ENCODE results near the gene PTPN4. TPM values are rescaled to one million over a fixed set of nuclear protein-coding genes. Genes with fewer than 3 reads are reported as not detected.

The PTPN4 gene
- total RNA-seq, 1 experiment from 2014 or later, result 80.5 TPM

DNA sequence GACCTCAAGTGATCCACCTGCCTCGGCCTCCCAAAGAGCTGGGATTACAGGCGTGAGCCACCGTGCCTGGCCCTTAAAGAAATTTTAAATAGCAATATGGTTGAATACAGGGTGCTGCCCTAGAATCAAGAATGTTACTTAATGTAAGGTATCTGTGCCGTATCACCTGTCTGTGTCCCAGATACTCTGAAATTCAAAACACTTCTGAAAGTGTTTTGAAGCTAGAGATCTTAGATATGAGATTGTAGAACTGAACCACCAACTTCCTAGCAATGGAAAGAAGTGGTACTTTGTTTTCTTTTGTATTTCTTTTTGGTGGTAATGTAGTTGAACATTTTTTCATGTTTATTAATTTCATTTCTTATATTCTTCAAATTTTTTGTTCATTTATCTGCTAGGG, 13.0 kb downstream of the PTPN4 start:
- Histone ChIP-seq H3K23ac (ENCODE audit: insufficient read length, low read depth, low read length) (no peak overlapping the region), H3K79me1 (ENCODE audit: insufficient read depth, low read depth, low read length, poor library complexity, severe bottlenecking) (peaks cover 6% of the 10 kb centered on the region), H2BK20ac (ENCODE audit: low read depth, low read length, poor library complexity, severe bottlenecking) (no peak overlapping the region), H3K14ac (ENCODE audit: insufficient read depth, low read length) (no peak overlapping the region), H3K4me2 (ENCODE audit: insufficient read depth, insufficient read length, low read length) (no peak overlapping the region), H2BK15ac (ENCODE audit: low read depth, low read length) (no peak overlapping the region), H3K4me1 (ENCODE audit: insufficient read depth, low read length) (peaks cover 4% of the 10 kb centered on the region; the same call in 1 of the 2 replicates), H2BK120ac (ENCODE audit: low read depth, low read length, poor library complexity, severe bottlenecking) (no peak overlapping the region), H3K4ac (ENCODE audit: low read depth, low read length) (no peak overlapping the region), H3K23me2 (ENCODE audit: insufficient read length, low read depth, low read length, poor library complexity, severe bottlenecking) (no peaks in the 10 kb centered on the region), H2BK5ac (ENCODE audit: insufficient read length, low read length) (no peak overlapping the region), H2AK5ac (ENCODE audit: insufficient read length, low read length) (no peak overlapping the region), H3K56ac (ENCODE audit: insufficient read length, low read depth, low read length) (no peak overlapping the region), H4K5ac (ENCODE audit: insufficient read length, low read depth, low read length) (no peak overlapping the region), H3K79me2 (ENCODE audit: insufficient read depth, low read length) (peaks cover 36% of the 10 kb centered on the region), H2AFZ (ENCODE audit: low read length) (no peak overlapping the region), H3K9ac (ENCODE audit: extremely low read depth, insufficient read length, low read length) (no peak overlapping the region), H4K91ac (ENCODE audit: insufficient read length, low read depth, low read length) (no peak overlapping the region), H3K27ac (ENCODE audit: insufficient read length, low read depth, low read length) (no peak overlapping the region), H3K27me3 (ENCODE audit: insufficient read depth, low read length) (no peaks in the 10 kb centered on the region), H4K8ac (replicated peaks; ENCODE audit: insufficient read length, low read depth, low read length) (no peak overlapping the region), H3T11ph (ENCODE audit: low read length) (no peak overlapping the region), H3K18ac (ENCODE audit: insufficient read length, low read depth, low read length) (no peak overlapping the region), H4K20me1 (ENCODE audit: control insufficient read depth, insufficient read depth, insufficient read length) (no peaks in the 10 kb centered on the region), H3K9me3 (ENCODE audit: control insufficient read depth, low read depth, low read length) (no peaks in the 10 kb centered on the region), H2BK12ac (ENCODE audit: insufficient read length, low read depth, low read length) (no peak overlapping the region)
- Mint-ChIP-seq H3K4me3 (no peak overlapping the region), H3K36me3 (ENCODE audit: insufficient read depth in 1 of 3, low read depth in 3 of 3) (peaks cover 0 to 4% (median 0%) of the 10 kb centered on the region in 3 experiments; a peak in 3 of 7 replicates), H3K27me3 (ENCODE audit: low read depth) (no peaks in the 10 kb centered on the region), H3K27ac (no peak overlapping the region), H3K9me3 (no peaks in the 10 kb centered on the region), H3K4me1 (peaks cover 18 to 28% of the 10 kb centered on the region in 2 experiments)
- no CpG with 5 or more reads among the region's 4 CpGs for WGBS (ENCODE audit: extremely low coverage, insufficient read length, low lambda C conversion rate)
- TF ChIP-seq, protein P1, sequence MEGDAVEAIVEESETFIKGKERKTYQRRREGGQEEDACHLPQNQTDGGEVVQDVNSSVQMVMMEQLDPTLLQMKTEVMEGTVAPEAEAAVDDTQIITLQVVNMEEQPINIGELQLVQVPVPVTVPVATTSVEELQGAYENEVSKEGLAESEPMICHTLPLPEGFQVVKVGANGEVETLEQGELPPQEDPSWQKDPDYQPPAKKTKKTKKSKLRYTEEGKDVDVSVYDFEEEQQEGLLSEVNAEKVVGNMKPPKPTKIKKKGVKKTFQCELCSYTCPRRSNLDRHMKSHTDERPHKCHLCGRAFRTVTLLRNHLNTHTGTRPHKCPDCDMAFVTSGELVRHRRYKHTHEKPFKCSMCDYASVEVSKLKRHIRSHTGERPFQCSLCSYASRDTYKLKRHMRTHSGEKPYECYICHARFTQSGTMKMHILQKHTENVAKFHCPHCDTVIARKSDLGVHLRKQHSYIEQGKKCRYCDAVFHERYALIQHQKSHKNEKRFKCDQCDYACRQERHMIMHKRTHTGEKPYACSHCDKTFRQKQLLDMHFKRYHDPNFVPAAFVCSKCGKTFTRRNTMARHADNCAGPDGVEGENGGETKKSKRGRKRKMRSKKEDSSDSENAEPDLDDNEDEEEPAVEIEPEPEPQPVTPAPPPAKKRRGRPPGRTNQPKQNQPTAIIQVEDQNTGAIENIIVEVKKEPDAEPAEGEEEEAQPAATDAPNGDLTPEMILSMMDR (conservative IDR thresholded peaks at IDR 0.05), result no peak
- no peak for DNase-seq
